HepG2 (cell line): Measurements from ENCODE around the gene NCR1.

ENCODE experiments used
- CBX2 ChIP-seq, 2 experiments: fragments of 200-600 bp in 1 of 2; sonication (generic); formaldehyde crosslinking in 1 of 2; IDR thresholded peaks; 2 replicates each; pipeline versions ENCODE4 v1.7.0 to v1.8.1; 2018 to 2022; ENCODE audit warnings: low read depth in 2 of 2, low read length in 1 of 2, mild to moderate bottlenecking in 1 of 2, missing genetic modification reagents in 1 of 2
- POLR2A ChIP-seq, 2 experiments: IDR thresholded peaks; 2 replicates each; pipeline ENCODE4 v1.6.1; 2011; ENCODE audit warnings: low read depth in 2 of 2, low read length in 2 of 2, mild to moderate bottlenecking in 1 of 2, moderate library complexity in 1 of 2; ENCODE audit not compliant: insufficient read depth in 1 of 2
- THAP11 ChIP-seq: IDR thresholded peaks from 2 replicates; pipeline ENCODE4 v1.6.1; 2016; ENCODE audit warnings: missing biosample characterization, missing genetic modification reagents
- ZNF354B ChIP-seq: sonication (generic); formaldehyde crosslinking; IDR thresholded peaks from 2 replicates; pipeline ENCODE4 v1.8.0; 2022; ENCODE audit warnings: mild to moderate bottlenecking, missing genetic modification reagents
- ZNF776 ChIP-seq: sonication (generic); formaldehyde crosslinking; IDR thresholded peaks from 2 replicates; pipeline ENCODE4 v1.4.0; 2020; ENCODE audit warnings: mild to moderate bottlenecking, missing genetic modification reagents
- TF ChIP-seq, protein P1 (sequence below): IDR thresholded peaks from 2 replicates; pipeline ENCODE4 v1.6.1; 2012; ENCODE audit warnings: inconsistent platforms

DNA sequence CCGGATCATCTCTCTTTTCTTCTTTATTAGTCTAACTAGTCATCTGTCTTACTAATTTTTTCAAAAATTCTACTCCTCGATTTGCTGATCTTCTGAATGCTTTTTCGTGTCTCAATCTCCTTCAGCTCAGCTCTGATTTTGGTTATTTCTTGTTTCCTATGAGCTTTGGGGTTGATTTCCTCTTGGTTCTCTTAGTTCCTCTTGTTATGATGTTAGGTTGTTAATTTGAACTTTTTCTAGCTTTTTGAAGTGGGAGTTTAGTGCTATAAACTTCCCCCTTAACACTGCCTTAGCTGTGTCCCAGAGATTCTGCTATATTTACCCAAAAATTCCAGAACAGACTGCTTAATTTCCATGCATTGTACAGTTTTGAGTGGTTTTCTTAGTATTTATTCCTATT is 28.5 kb upstream of the NCR1 start:
- TF ChIP-seq, protein P1, sequence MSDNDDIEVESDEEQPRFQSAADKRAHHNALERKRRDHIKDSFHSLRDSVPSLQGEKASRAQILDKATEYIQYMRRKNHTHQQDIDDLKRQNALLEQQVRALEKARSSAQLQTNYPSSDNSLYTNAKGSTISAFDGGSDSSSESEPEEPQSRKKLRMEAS = no peak
- TF ChIP-seq POLR2A (IDR thresholded peaks at IDR 0.05; ENCODE audit: insufficient read depth in 1 of 2, low read depth in 2 of 2, low read length in 2 of 2) (no peak), ZNF354B (CRISPR knock-in tag) (no peak), ZNF776 (CRISPR knock-in tag) (no peak), THAP11 (CRISPR knock-in tag) (no peak), CBX2 (IDR thresholded peaks at IDR 0.05; ENCODE audit: low read depth, low read length) (no peak), CBX2 (CRISPR knock-in tag; IDR thresholded peaks at IDR 0.05; ENCODE audit: low read depth) (no peak)
